HG03159 (cell line): ENCODE results near the gene ANGPT4.

ENCODE experiments used
- ATAC-seq: cut with Tn5 transposase; IDR thresholded peaks from one replicate; pipeline ENCODE4 v1.9.1; 2021; ENCODE audit warnings: mild to moderate bottlenecking, moderate library complexity; ENCODE audit not compliant: unreplicated experiment

Gene ANGPT4

GRCh38 chr20:846894-847278, 69.2 kb downstream of the ANGPT4 start:
- peak; percentile 50 for ATAC-seq

- no peak for ATAC-seq
Measured at GRCh38 chr20:845941-846893, 69.9 kb downstream of the ANGPT4 start.

DNA sequence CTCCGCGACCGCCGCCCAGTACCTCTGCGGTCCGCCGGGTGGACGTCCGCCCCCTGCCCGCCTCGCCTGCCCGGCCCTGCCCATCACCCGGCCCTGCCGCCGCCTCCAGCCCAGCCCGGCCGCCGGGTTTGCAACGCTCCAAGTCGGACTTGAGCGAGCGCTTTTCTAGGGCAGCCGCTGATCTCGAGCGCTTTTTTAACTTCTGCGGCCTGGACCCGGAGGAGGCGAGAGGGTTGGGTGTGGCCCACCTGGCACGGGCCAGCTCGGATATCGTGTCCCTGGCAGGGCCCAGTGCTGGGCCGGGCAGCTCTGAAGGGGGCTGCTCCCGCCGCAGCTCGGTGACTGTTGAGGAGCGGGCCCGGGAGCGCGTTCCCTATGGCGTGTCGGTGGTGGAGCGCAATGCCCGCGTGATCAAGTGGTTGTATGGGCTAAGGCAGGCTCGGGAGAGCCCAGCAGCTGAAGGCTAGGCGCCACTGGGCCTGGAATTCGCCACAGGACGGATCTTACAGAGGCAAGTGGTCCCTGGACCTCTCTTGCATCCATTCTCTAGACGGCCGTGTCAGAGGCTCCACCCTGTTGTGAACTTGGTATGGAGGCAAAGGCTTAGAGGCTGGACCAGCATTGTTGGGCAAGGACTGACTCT, 70.8 kb downstream of the ANGPT4 start:
- no peak for ATAC-seq

DNA sequence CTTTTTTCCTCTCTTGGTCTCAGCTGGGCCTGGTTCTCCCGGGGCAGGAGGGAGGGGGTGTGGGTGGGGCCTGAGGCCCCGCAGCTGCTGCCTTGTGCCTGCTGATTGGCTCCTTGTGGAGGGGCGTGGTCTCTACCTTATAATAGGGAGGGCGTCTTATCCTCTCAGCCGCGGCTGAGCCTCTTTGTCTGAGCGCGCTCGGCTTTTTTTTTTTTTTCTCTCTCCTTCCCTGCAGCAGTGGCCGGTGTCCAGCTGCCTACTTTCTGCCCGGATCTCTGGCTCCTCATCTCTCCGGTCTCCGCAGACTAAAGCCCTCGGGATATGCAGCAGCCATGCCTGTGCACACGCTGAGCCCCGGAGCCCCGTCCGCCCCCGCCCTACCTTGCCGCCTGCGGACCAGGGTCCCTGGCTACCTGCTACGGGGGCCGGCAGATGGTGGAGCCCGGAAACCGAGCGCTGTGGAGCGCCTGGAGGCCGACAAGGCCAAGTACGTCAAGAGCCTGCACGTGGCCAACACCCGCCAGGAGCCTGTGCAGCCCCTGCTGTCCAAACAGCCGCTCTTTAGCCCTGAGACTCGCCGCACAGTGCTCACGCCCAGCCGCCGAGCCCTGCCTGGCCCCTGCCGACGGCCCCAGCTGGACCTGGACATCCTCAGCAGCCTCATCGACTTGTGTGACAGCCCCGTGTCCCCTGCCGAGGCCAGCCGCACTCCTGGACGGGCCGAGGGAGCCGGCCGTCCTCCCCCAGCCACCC, 71.5 kb downstream of the ANGPT4 start:
- peak; percentile 92 for ATAC-seq

DNA sequence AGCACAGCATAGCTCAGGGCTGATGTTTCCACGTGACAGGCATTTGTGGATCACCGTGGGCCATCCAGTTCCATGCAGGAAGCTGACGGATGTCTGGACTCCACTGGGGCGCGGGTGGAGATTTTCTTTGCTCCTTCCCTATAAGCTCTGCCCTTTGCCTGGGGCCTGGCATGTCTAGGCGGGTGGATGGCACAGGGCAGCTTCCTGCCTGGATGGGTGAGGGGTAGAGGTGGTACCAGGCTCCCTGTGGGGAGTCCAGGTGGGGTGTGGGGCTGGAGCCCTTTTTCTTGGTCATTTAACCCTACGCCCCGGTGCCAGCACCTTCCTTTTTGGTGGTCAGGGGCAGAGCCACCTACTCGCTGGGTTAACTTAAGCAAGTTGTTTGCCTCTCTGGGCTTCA, 72.2 kb downstream of the ANGPT4 start:
- ATAC-seq: no peak

DNA sequence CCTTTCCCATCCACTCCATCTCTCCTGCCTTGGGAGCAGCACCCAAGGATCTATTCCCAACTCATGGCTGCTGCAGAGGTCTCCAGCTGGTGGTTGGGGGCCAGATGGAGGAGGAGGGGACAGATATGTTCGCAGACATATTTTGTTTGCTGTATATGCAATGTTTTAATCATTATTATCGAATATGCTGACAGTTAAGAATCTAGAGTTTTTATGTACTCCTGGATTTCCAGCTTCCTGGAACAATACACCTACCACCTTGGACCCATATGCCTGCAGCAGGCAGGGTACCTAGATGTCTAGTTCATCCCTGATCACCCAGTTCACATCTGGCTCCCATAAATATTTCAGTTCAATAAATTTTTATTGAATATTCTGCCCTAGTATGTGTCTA, 73.6 kb downstream of the ANGPT4 start:
- ATAC-seq: no peak

GRCh38 chr20:841568-842546, 74.3 kb downstream of the ANGPT4 start:
- no peak for ATAC-seq

GRCh38 chr20:840858-841567, 75.1 kb downstream of the ANGPT4 start:
- ATAC-seq: no peak

GRCh38 chr20:840503-840857, 75.7 kb downstream of the ANGPT4 start:
- no peak for ATAC-seq

DNA sequence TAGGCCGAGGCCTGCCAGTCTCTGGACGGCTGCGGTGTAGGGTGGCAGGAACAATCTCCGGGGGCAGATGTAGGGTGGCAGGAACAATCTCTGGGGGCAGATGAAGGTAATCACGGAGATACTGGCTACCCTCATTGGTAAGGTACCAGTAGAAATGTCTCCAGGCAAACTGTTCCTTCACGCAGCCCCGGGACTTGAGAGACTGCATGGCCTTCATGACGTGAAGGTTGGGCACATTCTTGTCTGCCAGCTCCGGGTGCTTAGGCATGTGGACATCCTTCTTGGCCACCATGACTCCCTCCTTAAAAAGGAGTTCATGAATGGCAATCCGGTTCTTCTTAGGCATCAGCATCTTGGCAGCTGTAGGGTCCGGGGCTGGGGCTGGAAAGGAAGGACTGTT, 76.5 kb downstream of the ANGPT4 start:
- ATAC-seq: no peak

DNA sequence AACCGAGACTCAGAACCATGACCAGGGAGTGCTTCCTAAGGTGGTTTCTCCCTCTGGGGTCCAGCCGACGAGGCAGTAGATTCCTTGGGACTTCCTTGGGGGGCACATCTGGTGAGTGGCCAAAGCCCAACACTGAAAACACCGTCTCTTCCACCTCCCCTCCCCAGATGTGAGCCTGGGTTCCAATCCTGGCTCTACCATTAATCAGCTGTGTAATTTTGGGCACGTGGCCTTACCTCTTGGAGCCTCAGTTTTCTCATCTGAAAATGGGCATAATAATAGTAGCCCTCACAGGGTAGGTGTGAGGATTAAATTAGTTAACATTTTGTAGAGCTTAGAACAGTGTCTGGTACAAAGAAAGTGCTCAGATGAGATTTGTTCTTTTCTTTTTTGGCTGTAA, 77.1 kb downstream of the ANGPT4 start:
- ATAC-seq: no peak

DNA sequence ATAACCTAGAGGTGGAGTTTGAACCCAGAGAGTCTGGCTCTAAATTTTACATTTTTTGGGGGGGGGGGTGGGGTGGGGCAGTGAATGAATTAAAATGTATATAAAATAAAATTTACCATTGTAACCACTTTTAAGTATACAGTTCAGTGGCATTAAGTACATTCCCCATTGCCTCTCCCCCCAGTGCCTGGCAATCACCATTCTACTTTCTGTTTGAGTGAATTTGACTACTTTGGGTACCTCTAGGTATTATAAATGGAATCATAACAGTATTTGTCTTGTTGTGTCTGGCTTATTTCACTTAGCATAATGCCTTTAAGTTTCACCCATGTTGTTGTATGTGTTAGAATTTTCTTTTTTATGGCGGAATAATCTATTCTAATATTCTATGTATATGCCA, 79.9 kb downstream of the ANGPT4 start:
- ATAC-seq: no peak

GRCh38 chr20:835608-836045, 80.5 kb downstream of the ANGPT4 start:
- ATAC-seq: no peak

GRCh38 chr20:834151-834746, 81.9 kb downstream of the ANGPT4 start:
- ATAC-seq: no peak

GRCh38 chr20:833450-834150, 82.5 kb downstream of the ANGPT4 start, which contains the start of gene FAM110A:
Gene FAM110A (plus strand): TSS chr20:833715. CDS start chr20:844805, 11,090 bp downstream.
- ATAC-seq: peak; percentile 95

DNA sequence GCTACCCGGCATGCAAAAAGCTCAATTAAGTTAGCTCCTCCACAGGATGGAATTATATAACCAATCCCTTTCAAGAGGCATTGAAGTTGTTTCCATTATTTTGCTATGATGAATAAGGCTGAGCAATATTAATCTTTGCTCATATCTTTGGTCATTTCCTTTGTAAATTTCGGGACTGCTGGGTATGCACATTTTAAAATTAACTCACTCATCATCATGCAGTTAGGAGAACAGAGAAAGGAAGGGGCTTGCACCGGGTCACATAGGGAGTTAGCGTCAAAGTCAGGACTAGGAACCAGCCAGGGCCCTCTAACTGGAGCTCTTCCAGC, 83.0 kb downstream of the ANGPT4 start:
- ATAC-seq: no peak

- ATAC-seq: no peak
Measured at GRCh38 chr20:831956-832355, 84.2 kb downstream of the ANGPT4 start.

- no peak for ATAC-seq
Measured at GRCh38 chr20:831251-831650, 84.9 kb downstream of the ANGPT4 start.

DNA sequence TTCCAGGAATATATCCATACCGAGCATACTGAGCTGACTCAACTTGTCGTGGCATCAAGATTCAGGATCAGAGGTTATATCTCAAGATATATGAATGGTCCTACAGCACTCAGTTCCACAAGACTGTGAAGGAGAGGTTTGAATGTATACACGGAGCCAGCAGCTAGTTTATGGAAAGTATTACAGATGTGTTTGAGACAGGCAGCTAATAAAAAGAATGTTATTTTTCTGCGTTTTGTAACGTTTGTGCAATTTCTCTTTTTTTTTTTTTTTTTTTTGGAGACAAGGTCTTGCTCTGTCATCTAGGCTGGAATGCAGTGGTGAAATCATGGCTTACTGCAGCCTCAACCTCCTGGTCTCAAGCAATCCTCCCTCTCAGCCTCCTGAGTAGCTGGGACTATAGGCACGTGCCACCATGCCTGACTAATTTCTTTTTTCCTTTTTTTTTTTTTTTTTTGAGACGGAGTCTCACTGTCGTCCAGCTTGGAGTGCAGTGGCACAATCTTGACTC, 86.1 kb downstream of the ANGPT4 start:
- no peak for ATAC-seq
